ENCODE data around the gene TIAM2. TPM values are rescaled to one million over a fixed set of nuclear protein-coding genes. Genes with fewer than 3 reads are reported as not detected.

The TIAM2 gene
- total RNA-seq, 1 donor from 2014 or later = 5.9 TPM

GRCh38 chr6:154969796-154970195 is 25.3 kb upstream of the TIAM2 start:
- no peak for DNase-seq

GRCh38 chr6:154974485-154975149 is 20.5 kb upstream of the TIAM2 start:
- Histone ChIP-seq H3K4me3 (no peak overlapping the region), H3K36me3 (no peaks in the 10 kb centered on the region), H3K9me3 (no peaks in the 10 kb centered on the region), H3K27me3 (ENCODE audit: low read depth) (no peaks in the 10 kb centered on the region), H3K4me1 (no peaks in the 10 kb centered on the region), H3K27ac (no peak overlapping the region)
- ATAC-seq = no peak
- no peak for TF ChIP-seq CTCF (IDR thresholded peaks at IDR 0.05)
- intact Hi-C loops (cut with DNase I) = no loop called here
- no peak for DNase-seq

More at GRCh38 chr6:154969796-154970195, 25.3 kb upstream of the TIAM2 start:
- Histone ChIP-seq H3K4me3 (no peak overlapping the region), H3K27ac (no peak overlapping the region), H3K4me1 (no peaks in the 10 kb centered on the region), H3K36me3 (no peaks in the 10 kb centered on the region), H3K9me3 (no peaks in the 10 kb centered on the region), H3K27me3 (ENCODE audit: low read depth) (no peaks in the 10 kb centered on the region)
- intact Hi-C loops (cut with DNase I) = no loop called here
- no peak for TF ChIP-seq CTCF (IDR thresholded peaks at IDR 0.05)
- peak; percentile 59 to 64 for ATAC-seq

GRCh38 chr6:154977588-154977987 is 17.5 kb upstream of the TIAM2 start:
- DNase-seq (no peak), ATAC-seq (no peak)
- intact Hi-C loops (cut with DNase I) = no loop called here
- H3K36me3 ChIP-seq = no peaks in the 10 kb centered on the region
- no peak for TF ChIP-seq CTCF (IDR thresholded peaks at IDR 0.05)
- H3K27me3 ChIP-seq (ENCODE audit: low read depth) = no peaks in the 10 kb centered on the region
- no peaks in the 10 kb centered on the region for H3K9me3 ChIP-seq
- no peaks in the 10 kb centered on the region for H3K4me1 ChIP-seq
- H3K4me3 ChIP-seq = no peak overlapping the region
- H3K27ac ChIP-seq = no peak overlapping the region

- Histone ChIP-seq H3K27ac (no peak overlapping the region), H3K4me3 (no peak overlapping the region), H3K9me3 (no peaks in the 10 kb centered on the region), H3K4me1 (no peaks in the 10 kb centered on the region), H3K36me3 (no peaks in the 10 kb centered on the region), H3K27me3 (ENCODE audit: low read depth) (no peaks in the 10 kb centered on the region)
- TF ChIP-seq CTCF (IDR thresholded peaks at IDR 0.05) = no peak
- DNase-seq (no peak), ATAC-seq (no peak)
- intact Hi-C loops (cut with DNase I) = no loop called here
These were observed 14.6 kb upstream of the TIAM2 start for GRCh38 chr6:154980273-154981078.

GRCh38 chr6:154981079-154981870 is 13.8 kb upstream of the TIAM2 start:
- intact Hi-C loops (cut with DNase I) = no loop called here
- no peak for DNase-seq
- H3K4me3 ChIP-seq = no peak overlapping the region
- no peak for ATAC-seq
- H3K36me3 ChIP-seq = no peaks in the 10 kb centered on the region
- H3K4me1 ChIP-seq = no peaks in the 10 kb centered on the region
- TF ChIP-seq CTCF (IDR thresholded peaks at IDR 0.05) = no peak
- H3K9me3 ChIP-seq = no peaks in the 10 kb centered on the region
- no peaks in the 10 kb centered on the region for H3K27me3 ChIP-seq (ENCODE audit: low read depth)
- no peak overlapping the region for H3K27ac ChIP-seq

Data from lower lobe of right lung (tissue), 2 donors.